GM12878 (cell line): ENCODE results near the gene CBLB.

ENCODE experiments used
- CTCF ChIP-seq, 3 experiments: IDR thresholded peaks in 2 of 3; conservative IDR thresholded peaks in 1 of 3; 2 replicates each; pipeline ENCODE4 v1.5.1; 2011; ENCODE audit warnings: low read depth in 3 of 3, low read length in 3 of 3, mild to moderate bottlenecking in 3 of 3, control low read depth in 2 of 3, moderate library complexity in 2 of 3, inconsistent platforms in 1 of 3, mixed read lengths in 1 of 3; ENCODE audit not compliant: control insufficient read depth in 2 of 3, insufficient read depth in 1 of 3; ENCODE audit errors: extremely low read depth in 1 of 3
- RFX5 ChIP-seq: IDR thresholded peaks from 2 replicates; pipeline ENCODE4 v1.6.1; 2011; ENCODE audit warnings: low read depth, low read length, improper control_type of control experiment
- ZSCAN29 ChIP-seq: fragments of 450-650 bp; IDR thresholded peaks from 2 replicates; pipeline ENCODE4 v1.6.1; 2017; ENCODE audit warnings: mild to moderate bottlenecking, moderate library complexity

- no peak for TF ChIP-seq CTCF (IDR thresholded peaks at IDR 0.05 in 2 of 3, conservative IDR thresholded peaks at IDR 0.05 in 1 of 3; ENCODE audit: control insufficient read depth in 2 of 3, extremely low read depth in 1 of 3, insufficient read depth in 1 of 3, low read depth in 3 of 3, low read length in 3 of 3)
- no peak for TF ChIP-seq ZSCAN29
- TF ChIP-seq RFX5 = no peak
Observed at GRCh38 chr3:105611304-105612192, 257.3 kb downstream of the CBLB start.
